D721Med (cell line): Measurements from ENCODE around the gene EFR3B.
"Not testable (repeated sequence)": the region's sequence is repeated elsewhere in the genome, so short reads cannot be mapped to it uniquely, and the experiment has no call there.

Experiments used
- DNase-seq: peaks from one replicate; pipeline ENCODE4 v3.0.0; 2011; ENCODE audit warnings: low spot score; ENCODE audit not compliant: insufficient read length
- FAIRE-seq: peaks from 2 replicates; lab custom pipeline; 2011; peaks lifted over from hg19 to GRCh38; lab: Jason Lieb, UNC
- CTCF ChIP-seq: IDR thresholded peaks from 2 replicates; pipeline ENCODE4 v1.5.1; 2012; ENCODE audit warnings: mild to moderate bottlenecking, control low read depth; ENCODE audit not compliant: insufficient read depth; ENCODE audit errors: missing control alignments

EFR3B gene

GRCh38 chr2:25088817-25089516, 47.1 kb downstream of the EFR3B start:
- DNase-seq, result no peak
- no peak for FAIRE-seq
- no peak for TF ChIP-seq CTCF

GRCh38 chr2:25089605-25090315, 47.9 kb downstream of the EFR3B start:
- no peak for FAIRE-seq
- DNase-seq, result no peak
- TF ChIP-seq CTCF, result no peak

- FAIRE-seq, result no peak
- TF ChIP-seq CTCF, result no peak
- DNase-seq, result no peak
These were observed 48.9 kb downstream of the EFR3B start for GRCh38 chr2:25090801-25091200.

- no peak for DNase-seq
- FAIRE-seq, result no peak
- TF ChIP-seq CTCF, result no peak
These were observed 49.4 kb downstream of the EFR3B start for GRCh38 chr2:25091265-25091664.

GRCh38 chr2:25098056-25098455, 56.2 kb downstream of the EFR3B start:
- DNase-seq (no peak), FAIRE-seq (no peak)
- TF ChIP-seq CTCF, result no peak

- TF ChIP-seq CTCF, result no peak
- DNase-seq, result no peak
- FAIRE-seq, result no peak
These were observed 57.0 kb downstream of the EFR3B start for GRCh38 chr2:25098670-25099486.

GRCh38 chr2:25102352-25102751, 60.5 kb downstream of the EFR3B start:
- not testable (repeated sequence) for DNase-seq, FAIRE-seq
